Neutrophil (primary cell): ENCODE data around the gene GLT1D1.

Experiments used
- H3K27ac ChIP-seq: fragments of 200-600 bp; sonication (generic); 2 replicates; pipeline ENCODE4 v1.5.1; 2016; ENCODE audit warnings: mild to moderate bottlenecking, moderate library complexity
- H3K27me3 ChIP-seq: fragments of 200-600 bp; sonication (generic); 2 replicates; pipeline ENCODE4 v1.6.0; 2016; ENCODE audit warnings: mild to moderate bottlenecking
- H3K36me3 ChIP-seq: fragments of 200-600 bp; sonication (generic); 2 replicates; pipeline ENCODE4 v1.5.1; 2017
- H3K4me1 ChIP-seq, 2 experiments: fragments of 200-600 bp in 1 of 2; sonication (generic) in 1 of 2; 1 replicate in 1 of 2; 2 replicates in 1 of 2; pipeline versions ENCODE4 v1.5.1 to v1.6.1; 2013 to 2016; ENCODE audit warnings: low read depth in 1 of 2, low read length in 1 of 2, mild to moderate bottlenecking in 1 of 2, moderate library complexity in 1 of 2; ENCODE audit not compliant: control insufficient read depth in 1 of 2, insufficient read depth in 1 of 2
- H3K4me3 ChIP-seq, 2 experiments: fragments of 200-600 bp in 1 of 2; sonication (generic) in 1 of 2; 1 replicate in 1 of 2; 2 replicates in 1 of 2; pipeline ENCODE4 v1.5.1; 2013 to 2016; ENCODE audit warnings: low read depth in 1 of 2, low read length in 1 of 2, mild to moderate bottlenecking in 1 of 2, moderate library complexity in 1 of 2
- H3K9me3 ChIP-seq: fragments of 200-600 bp; sonication (generic); 2 replicates; pipeline ENCODE4 v1.5.1; 2016
- TF ChIP-seq, protein P1 (sequence below): fragments of 200-600 bp; sonication (generic); IDR thresholded peaks from 2 replicates; pipeline ENCODE4 v1.5.1; 2016; ENCODE audit warnings: antibody characterized with exemption

GLT1D1 gene

DNA sequence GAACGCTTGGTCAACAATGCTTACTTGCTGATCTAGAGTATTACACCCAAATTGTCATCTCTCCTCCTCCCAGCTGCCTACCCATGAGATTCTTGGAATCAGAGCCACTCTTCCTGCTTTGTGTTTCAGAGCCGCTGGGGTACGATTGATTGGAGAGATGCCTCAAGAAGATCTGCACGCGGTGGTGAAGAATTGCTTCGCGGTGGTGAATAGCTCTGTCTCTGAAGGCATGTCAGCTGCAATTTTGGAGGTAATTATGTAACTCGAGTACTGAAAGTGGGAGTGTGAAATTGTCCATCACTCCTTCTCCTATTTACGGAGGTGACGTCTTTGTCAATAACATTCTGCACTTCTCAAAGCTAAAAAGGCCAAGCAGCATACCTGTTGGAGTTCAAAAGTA, 93.9 kb downstream of the GLT1D1 start:
- Histone ChIP-seq H3K36me3 (peaks cover 98% of the 10 kb centered on the region), H3K27ac (no peak overlapping the region), H3K9me3 (no peaks in the 10 kb centered on the region), H3K4me3 (no peak overlapping the region), H3K4me1 (no peaks in the 10 kb centered on the region), H3K27me3 (no peaks in the 10 kb centered on the region)
- TF ChIP-seq, protein P1, sequence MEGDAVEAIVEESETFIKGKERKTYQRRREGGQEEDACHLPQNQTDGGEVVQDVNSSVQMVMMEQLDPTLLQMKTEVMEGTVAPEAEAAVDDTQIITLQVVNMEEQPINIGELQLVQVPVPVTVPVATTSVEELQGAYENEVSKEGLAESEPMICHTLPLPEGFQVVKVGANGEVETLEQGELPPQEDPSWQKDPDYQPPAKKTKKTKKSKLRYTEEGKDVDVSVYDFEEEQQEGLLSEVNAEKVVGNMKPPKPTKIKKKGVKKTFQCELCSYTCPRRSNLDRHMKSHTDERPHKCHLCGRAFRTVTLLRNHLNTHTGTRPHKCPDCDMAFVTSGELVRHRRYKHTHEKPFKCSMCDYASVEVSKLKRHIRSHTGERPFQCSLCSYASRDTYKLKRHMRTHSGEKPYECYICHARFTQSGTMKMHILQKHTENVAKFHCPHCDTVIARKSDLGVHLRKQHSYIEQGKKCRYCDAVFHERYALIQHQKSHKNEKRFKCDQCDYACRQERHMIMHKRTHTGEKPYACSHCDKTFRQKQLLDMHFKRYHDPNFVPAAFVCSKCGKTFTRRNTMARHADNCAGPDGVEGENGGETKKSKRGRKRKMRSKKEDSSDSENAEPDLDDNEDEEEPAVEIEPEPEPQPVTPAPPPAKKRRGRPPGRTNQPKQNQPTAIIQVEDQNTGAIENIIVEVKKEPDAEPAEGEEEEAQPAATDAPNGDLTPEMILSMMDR: no peak

DNA sequence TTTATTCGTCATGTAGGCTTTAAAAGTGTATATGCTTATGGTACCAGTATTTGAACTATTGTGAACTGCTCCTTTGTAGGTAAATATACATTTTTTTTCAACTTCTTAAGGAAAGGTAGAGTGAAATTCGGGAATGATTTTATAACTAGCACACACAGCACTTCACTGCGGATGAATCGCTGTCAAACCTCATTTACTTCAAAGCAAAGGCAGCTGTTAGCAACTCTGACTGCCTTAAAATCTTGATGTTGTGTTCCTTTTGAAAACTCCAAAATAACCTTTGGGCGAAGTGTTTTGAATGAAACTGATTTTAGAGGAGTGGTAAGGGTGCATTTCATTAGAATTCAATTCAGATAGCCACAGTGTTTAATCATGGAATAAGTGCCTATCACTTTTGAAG, 95.8 kb downstream of the GLT1D1 start:
- TF ChIP-seq, protein P1: no peak
- Histone ChIP-seq H3K4me1 (no peaks in the 10 kb centered on the region), H3K27me3 (no peaks in the 10 kb centered on the region), H3K4me3 (no peak overlapping the region), H3K27ac (no peak overlapping the region), H3K9me3 (no peaks in the 10 kb centered on the region), H3K36me3 (peaks cover 94% of the 10 kb centered on the region)

- no peak overlapping the region for H3K27ac ChIP-seq
- H3K27me3 ChIP-seq: no peaks in the 10 kb centered on the region
- no peaks in the 10 kb centered on the region for H3K9me3 ChIP-seq
- no peaks in the 10 kb centered on the region for H3K4me1 ChIP-seq
- TF ChIP-seq, protein P1: no peak
- no peak overlapping the region for H3K4me3 ChIP-seq
- peaks cover 95% of the 10 kb centered on the region for H3K36me3 ChIP-seq
Measured at GRCh38 chr12:128951448-128951847, 98.2 kb downstream of the GLT1D1 start.

- no peak overlapping the region for H3K27ac ChIP-seq
- TF ChIP-seq, protein P1: no peak
- H3K27me3 ChIP-seq: no peaks in the 10 kb centered on the region
- H3K36me3 ChIP-seq: peaks cover 92% of the 10 kb centered on the region
- H3K9me3 ChIP-seq: no peaks in the 10 kb centered on the region
- H3K4me1 ChIP-seq: no peaks in the 10 kb centered on the region
- H3K4me3 ChIP-seq: no peak overlapping the region
Measured at GRCh38 chr12:128956755-128957154, 103.5 kb downstream of the GLT1D1 start.

- no peaks in the 10 kb centered on the region for H3K27me3 ChIP-seq
- TF ChIP-seq, protein P1: no peak
- no peak overlapping the region for H3K27ac ChIP-seq
- no peak overlapping the region for H3K4me3 ChIP-seq
- H3K9me3 ChIP-seq: no peaks in the 10 kb centered on the region
- no peaks in the 10 kb centered on the region for H3K4me1 ChIP-seq
- H3K36me3 ChIP-seq: peaks cover 97% of the 10 kb centered on the region
Measured at GRCh38 chr12:128959901-128960300, 106.6 kb downstream of the GLT1D1 start.
